Endodermal cell (in vitro differentiated cells): ENCODE measurements around the gene MSANTD4. TPM values are rescaled to one million over a fixed set of nuclear protein-coding genes. Genes with fewer than 3 reads are reported as not detected.

Source experiments
- DNase-seq: peaks from one replicate; pipeline ENCODE4 v3.0.0-alpha.2; 2017
- H3K27ac ChIP-seq: 2 replicates; pipeline ENCODE4 v1.5.1; 2013; ENCODE audit warnings: mild to moderate bottlenecking, low read depth, low read length, moderate library complexity
- H3K27me3 ChIP-seq: 2 replicates; pipeline ENCODE4 v1.6.1; 2013; ENCODE audit warnings: mild to moderate bottlenecking, low read length, moderate library complexity; ENCODE audit not compliant: insufficient read depth, control insufficient read depth, poor library complexity, severe bottlenecking
- H3K36me3 ChIP-seq: 2 replicates; pipeline ENCODE4 v1.7.0; 2013; ENCODE audit warnings: mild to moderate bottlenecking, low read length, moderate library complexity; ENCODE audit not compliant: control insufficient read depth, insufficient read depth
- H3K4me1 ChIP-seq: one replicate; pipeline ENCODE4 v1.7.0; 2013; ENCODE audit warnings: low read length; ENCODE audit not compliant: control insufficient read depth, insufficient read depth
- H3K4me3 ChIP-seq: 2 replicates; pipeline ENCODE4 v1.5.1; 2013; ENCODE audit warnings: mild to moderate bottlenecking, low read length, moderate library complexity
- H3K9ac ChIP-seq: 2 replicates; pipeline ENCODE4 v1.6.1; 2013; ENCODE audit warnings: mild to moderate bottlenecking, low read length, moderate library complexity; ENCODE audit not compliant: poor library complexity, severe bottlenecking; ENCODE audit errors: extremely low read depth
- H3K9me3 ChIP-seq: 2 replicates; pipeline ENCODE4 v1.6.1; 2013; ENCODE audit warnings: mild to moderate bottlenecking, low read length, moderate library complexity; ENCODE audit not compliant: control insufficient read depth
- H3K27ac Mint-ChIP-seq: 2 replicates; pipeline ENCODE4 v1.8.0; 2020; ENCODE audit warnings: mixed read lengths
- H3K27me3 Mint-ChIP-seq: 2 replicates; pipeline ENCODE4 v1.8.0; 2021; ENCODE audit warnings: mild to moderate bottlenecking, mixed read lengths; ENCODE audit not compliant: insufficient read depth
- H3K36me3 Mint-ChIP-seq: 2 replicates; pipeline ENCODE4 v1.8.0; 2020; ENCODE audit warnings: low read depth, mixed read lengths
- H3K4me1 Mint-ChIP-seq: 2 replicates; pipeline ENCODE4 v1.8.0; 2020; ENCODE audit warnings: mixed read lengths
- H3K4me3 Mint-ChIP-seq: 2 replicates; pipeline ENCODE4 v1.8.0; 2020; ENCODE audit warnings: mild to moderate bottlenecking, moderate library complexity, mixed read lengths
- H3K9me3 Mint-ChIP-seq: 2 replicates; pipeline ENCODE4 v1.8.0; 2020; ENCODE audit warnings: mild to moderate bottlenecking, mixed read lengths
- CTCF ChIP-seq: fragments of 200-600 bp; sonication (generic); conservative IDR thresholded peaks from 2 replicates; pipeline ENCODE4 v1.5.0; 2021; ENCODE audit warnings: antibody characterized with exemption, mild to moderate bottlenecking
- whole genome bisulfite sequencing, 2 experiments: methylation state at CpG; one replicate each; pipeline versions ENCODE4 v1.1.5 to v1.1.7; 2013; ENCODE audit warnings: missing lambda C conversion rate in 2 of 2, mixed read lengths in 1 of 2; ENCODE audit not compliant: insufficient coverage in 1 of 2, insufficient read length in 1 of 2; 5-methylcytosine and 5-hydroxymethylcytosine counted together
- total RNA-seq, 2 donors: library from RNA; stranded (reverse); fragmentation: NEBNext Ultra II Directional in 1 of 2; extraction: Animal tissue kit (Norgen Biotek cat#: 25700) in 1 of 2; gene quantifications; 2 replicates in 1 of 2; 3 replicates in 1 of 2; pipeline ENCODE4 v1.2.1, GENCODE V29; 2021

Gene MSANTD4
- total RNA-seq, 2 donors from 2014 or later = 17.2 to 19.8 TPM

GRCh38 chr11:106051103-106051502 is 29.1 kb upstream of the MSANTD4 start:
- H3K9me3 Mint-ChIP-seq = no peaks in the 10 kb centered on the region
- Histone ChIP-seq H3K4me1 (no peaks in the 10 kb centered on the region), H3K9me3 (no peaks in the 10 kb centered on the region), H3K27ac (no peak overlapping the region), H3K36me3 (no peaks in the 10 kb centered on the region), H3K27me3 (no peaks in the 10 kb centered on the region), H3K9ac (no peak overlapping the region), H3K4me3 (no peak overlapping the region)
- no peaks in the 10 kb centered on the region for H3K36me3 Mint-ChIP-seq
- no peak for DNase-seq
- H3K27ac Mint-ChIP-seq = no peak overlapping the region
- H3K4me3 Mint-ChIP-seq = no peak overlapping the region
- no peaks in the 10 kb centered on the region for H3K4me1 Mint-ChIP-seq
- WGBS, 2 experiments = 92% methylated on average over 1 of the region's 2 CpGs; no CpG with 5 or more reads in 1 of the 2 experiments
- no peaks in the 10 kb centered on the region for H3K27me3 Mint-ChIP-seq
- TF ChIP-seq CTCF = no peak

- Mint-ChIP-seq H3K27me3 (no peaks in the 10 kb centered on the region), H3K4me1 (no peaks in the 10 kb centered on the region), H3K9me3 (no peaks in the 10 kb centered on the region), H3K36me3 (no peaks in the 10 kb centered on the region), H3K4me3 (no peak overlapping the region), H3K27ac (no peak overlapping the region)
- Histone ChIP-seq H3K9ac (no peak overlapping the region), H3K4me3 (no peak overlapping the region), H3K4me1 (no peaks in the 10 kb centered on the region), H3K36me3 (no peaks in the 10 kb centered on the region), H3K27ac (no peak overlapping the region), H3K27me3 (no peaks in the 10 kb centered on the region), H3K9me3 (no peaks in the 10 kb centered on the region)
- no peak for TF ChIP-seq CTCF
- 92 to 100% methylated on average over 2 to 5 of the region's 5 CpGs for WGBS, 2 experiments
- DNase-seq = no peak
Observed at GRCh38 chr11:106049727-106050476, 27.9 kb upstream of the MSANTD4 start.

GRCh38 chr11:106047631-106048030 is 25.6 kb upstream of the MSANTD4 start:
- Histone ChIP-seq H3K9me3 (no peaks in the 10 kb centered on the region), H3K36me3 (no peaks in the 10 kb centered on the region), H3K4me3 (no peak overlapping the region), H3K27ac (no peak overlapping the region), H3K27me3 (no peaks in the 10 kb centered on the region), H3K9ac (no peak overlapping the region), H3K4me1 (no peaks in the 10 kb centered on the region)
- Mint-ChIP-seq H3K27me3 (no peaks in the 10 kb centered on the region), H3K4me3 (no peak overlapping the region), H3K4me1 (no peaks in the 10 kb centered on the region), H3K27ac (no peak overlapping the region), H3K9me3 (no peaks in the 10 kb centered on the region), H3K36me3 (no peaks in the 10 kb centered on the region)
- no peak for TF ChIP-seq CTCF
- DNase-seq = no peak
